GM12891 (cell line): Measurements from ENCODE around the gene C18orf63.

Experiments
- POLR2A ChIP-seq: IDR thresholded peaks from 2 replicates; pipeline ENCODE4 v1.6.1; 2011; ENCODE audit warnings: low read depth, low read length, control low read depth
- POLR2AphosphoS5 ChIP-seq: IDR thresholded peaks from 2 replicates; pipeline ENCODE4 v1.6.1; 2011; ENCODE audit warnings: low read depth, low read length, control low read depth
- TAF1 ChIP-seq: IDR thresholded peaks from 2 replicates; pipeline ENCODE4 v1.6.1; 2011; ENCODE audit warnings: low read depth, low read length, control low read depth

DNA sequence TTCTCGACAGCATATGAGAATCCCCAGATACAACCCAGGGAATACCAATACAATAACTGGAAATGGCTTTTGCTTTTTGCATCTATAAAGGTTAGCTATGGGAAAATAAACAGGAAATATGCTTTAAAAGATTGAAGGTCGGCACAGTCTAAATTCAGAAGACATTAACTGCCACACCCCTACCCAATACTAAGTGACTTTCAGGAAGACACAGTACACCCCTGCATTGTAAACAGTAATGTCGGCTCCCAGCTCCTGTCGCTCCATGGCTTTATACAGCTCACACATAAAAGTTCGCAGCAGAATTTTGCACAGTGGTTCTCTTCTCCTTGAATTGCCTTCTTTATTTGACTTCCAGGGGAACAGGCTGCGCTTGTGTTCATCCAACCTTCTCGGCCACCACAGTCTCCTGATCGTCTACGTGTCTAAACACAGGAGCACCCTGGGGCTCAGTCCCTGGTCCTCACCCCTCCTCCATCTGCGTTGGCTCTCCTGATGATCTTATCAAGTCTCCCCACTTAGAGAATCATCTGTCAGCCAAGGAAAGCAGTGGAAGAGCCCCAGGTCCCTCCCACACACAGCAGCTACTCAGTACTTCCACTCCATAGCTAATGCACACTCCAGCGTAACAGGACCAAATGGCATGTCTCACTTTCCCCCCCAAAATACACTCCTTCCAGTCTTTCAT, 46.6 kb upstream of the C18orf63 start:
- TF ChIP-seq POLR2AphosphoS5 (no peak), POLR2A (no peak), TAF1 (no peak)
